GM10248 (cell line): ENCODE results near the gene NEUROD6.

Experiments
- CTCF ChIA-PET: fragments of 300-600 bp; sonication (Branson Sonifier 250); formaldehyde crosslinking; extraction: SDS; loops from one replicate; lab custom pipeline; 2021; ENCODE audit warnings: antibody characterized with exemption; lab: Yijun Ruan, JAX
- POLR2A ChIA-PET: fragments of 350-650 bp; sonication (Branson Sonifier 250); formaldehyde crosslinking; extraction: SDS; loops from one replicate; lab custom pipeline; 2020; ENCODE audit warnings: antibody characterized with exemption; lab: Yijun Ruan, JAX
- DNase-seq: peaks from one replicate; pipeline ENCODE4 v3.0.0; 2012; ENCODE audit errors: extremely low spot score
- TF ChIP-seq, protein P1 (sequence below): IDR thresholded peaks from 2 replicates; pipeline ENCODE4 v1.5.1; 2012; ENCODE audit warnings: mild to moderate bottlenecking, low read depth; ENCODE audit errors: extremely low read depth, missing control alignments, control extremely low read depth

Gene NEUROD6

DNA sequence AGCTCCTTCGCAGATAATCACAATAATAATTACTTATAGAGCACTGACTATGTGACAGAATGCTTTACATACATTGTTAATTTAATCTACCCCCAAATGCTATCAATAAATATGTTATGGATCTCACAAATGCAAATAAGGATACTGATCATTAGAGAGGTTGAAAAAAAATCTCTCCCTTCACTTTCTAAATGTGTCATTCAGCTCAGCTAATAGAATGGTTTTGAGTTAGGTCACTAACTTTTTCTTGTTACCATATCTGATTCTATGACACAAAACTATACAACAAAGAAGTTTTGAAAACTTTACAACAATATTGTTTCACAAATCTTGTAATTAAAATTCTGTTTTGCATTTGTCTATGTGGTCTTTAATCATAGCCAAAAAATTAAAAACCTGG lies 17.4 kb downstream of the NEUROD6 start:
- POLR2A ChIA-PET, result no interaction called here
- TF ChIP-seq, protein P1, sequence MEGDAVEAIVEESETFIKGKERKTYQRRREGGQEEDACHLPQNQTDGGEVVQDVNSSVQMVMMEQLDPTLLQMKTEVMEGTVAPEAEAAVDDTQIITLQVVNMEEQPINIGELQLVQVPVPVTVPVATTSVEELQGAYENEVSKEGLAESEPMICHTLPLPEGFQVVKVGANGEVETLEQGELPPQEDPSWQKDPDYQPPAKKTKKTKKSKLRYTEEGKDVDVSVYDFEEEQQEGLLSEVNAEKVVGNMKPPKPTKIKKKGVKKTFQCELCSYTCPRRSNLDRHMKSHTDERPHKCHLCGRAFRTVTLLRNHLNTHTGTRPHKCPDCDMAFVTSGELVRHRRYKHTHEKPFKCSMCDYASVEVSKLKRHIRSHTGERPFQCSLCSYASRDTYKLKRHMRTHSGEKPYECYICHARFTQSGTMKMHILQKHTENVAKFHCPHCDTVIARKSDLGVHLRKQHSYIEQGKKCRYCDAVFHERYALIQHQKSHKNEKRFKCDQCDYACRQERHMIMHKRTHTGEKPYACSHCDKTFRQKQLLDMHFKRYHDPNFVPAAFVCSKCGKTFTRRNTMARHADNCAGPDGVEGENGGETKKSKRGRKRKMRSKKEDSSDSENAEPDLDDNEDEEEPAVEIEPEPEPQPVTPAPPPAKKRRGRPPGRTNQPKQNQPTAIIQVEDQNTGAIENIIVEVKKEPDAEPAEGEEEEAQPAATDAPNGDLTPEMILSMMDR, result no peak
- CTCF ChIA-PET, result interaction anchor here (1.4 kb wide), 1 partner anchor 121 kb away, joined by 3 read pairs; no protein-coding TSS in a partner anchor
- no peak for DNase-seq

DNA sequence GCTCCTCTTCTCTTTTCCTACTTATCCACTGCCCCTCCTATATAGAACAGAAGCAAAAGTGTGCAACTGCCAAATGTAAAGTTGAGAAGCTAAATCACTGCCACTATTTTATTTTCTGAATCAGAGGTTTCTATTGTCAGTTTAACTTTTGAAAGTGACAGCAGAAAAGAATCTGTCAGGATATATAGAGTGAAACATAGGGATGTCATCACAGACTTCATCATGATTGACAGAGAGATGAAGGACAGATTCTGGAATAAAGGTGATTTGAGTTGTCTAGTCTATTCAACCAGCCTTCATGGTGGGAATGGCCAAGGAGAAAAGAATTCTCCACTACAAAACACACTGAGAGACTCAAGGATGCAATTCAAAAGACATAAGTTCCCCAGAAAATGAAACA lies 19.9 kb downstream of the NEUROD6 start:
- POLR2A ChIA-PET, result no interaction called here
- CTCF ChIA-PET, result no interaction called here
- TF ChIP-seq, protein P1, result no peak
- DNase-seq, result no peak

DNA sequence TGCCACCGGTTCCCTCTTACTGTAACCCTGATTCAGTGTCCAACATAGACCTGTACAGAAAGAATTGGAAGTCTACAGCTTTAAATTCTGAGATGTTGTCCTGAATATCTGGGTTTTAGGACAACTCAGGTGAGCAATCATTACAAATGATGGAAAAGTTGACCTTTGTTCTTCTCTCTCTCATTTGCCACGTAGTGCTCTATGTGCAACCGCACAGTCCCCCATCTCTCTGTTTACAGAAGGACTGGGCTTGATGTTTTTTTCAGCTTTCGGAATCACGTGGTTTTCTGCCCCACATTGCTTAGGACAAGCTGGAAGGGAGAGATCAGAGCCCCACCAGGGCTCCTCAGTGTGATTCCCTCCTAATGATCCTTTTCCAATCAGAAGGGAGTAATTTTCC lies 22.2 kb downstream of the NEUROD6 start:
- no peak for DNase-seq
- TF ChIP-seq, protein P1, result no peak
- ChIA-PET CTCF (no interaction called here), POLR2A (no interaction called here)

DNA sequence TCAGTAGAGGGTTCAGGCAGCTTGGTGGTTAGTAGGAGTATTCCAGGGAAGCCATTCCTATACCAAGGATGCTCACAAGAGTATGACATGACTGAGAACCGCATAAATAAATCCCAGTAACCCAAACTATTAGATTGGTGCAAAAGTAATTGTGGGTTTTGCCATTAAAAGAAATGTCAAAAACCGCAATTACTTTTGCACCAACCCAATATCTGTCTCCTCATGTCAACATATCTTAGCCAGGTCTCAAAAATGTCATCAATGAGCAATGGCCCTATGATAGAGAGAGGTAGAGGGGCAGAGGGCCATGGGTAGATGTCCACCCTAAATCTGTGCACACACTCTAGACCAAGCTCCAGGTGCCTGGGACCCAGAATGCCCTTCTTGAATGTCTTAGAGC lies 23.6 kb downstream of the NEUROD6 start:
- ChIA-PET CTCF (no interaction called here), POLR2A (no interaction called here)
- no peak for DNase-seq
- TF ChIP-seq, protein P1, result no peak

DNA sequence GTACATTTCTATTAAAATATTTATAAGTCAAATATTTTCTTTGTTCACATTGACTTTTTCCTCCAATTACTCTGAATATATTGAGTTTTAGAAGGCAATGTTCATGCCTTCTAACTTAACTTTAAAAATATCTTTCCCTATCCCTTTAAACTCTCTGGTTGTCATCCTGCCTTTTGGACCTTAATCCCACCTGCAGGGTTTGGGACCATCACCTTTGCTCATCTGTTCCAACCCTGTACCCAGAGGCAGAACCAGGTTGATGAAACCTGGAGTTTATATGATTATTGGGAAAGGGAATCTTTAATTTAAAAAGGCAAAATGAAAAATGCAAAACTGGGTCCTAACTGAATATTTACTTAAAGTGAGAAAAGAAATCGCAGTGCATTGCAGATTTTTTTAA lies 24.8 kb downstream of the NEUROD6 start:
- ChIA-PET POLR2A (no interaction called here), CTCF (no interaction called here)
- DNase-seq, result no peak
- TF ChIP-seq, protein P1, result no peak

DNA sequence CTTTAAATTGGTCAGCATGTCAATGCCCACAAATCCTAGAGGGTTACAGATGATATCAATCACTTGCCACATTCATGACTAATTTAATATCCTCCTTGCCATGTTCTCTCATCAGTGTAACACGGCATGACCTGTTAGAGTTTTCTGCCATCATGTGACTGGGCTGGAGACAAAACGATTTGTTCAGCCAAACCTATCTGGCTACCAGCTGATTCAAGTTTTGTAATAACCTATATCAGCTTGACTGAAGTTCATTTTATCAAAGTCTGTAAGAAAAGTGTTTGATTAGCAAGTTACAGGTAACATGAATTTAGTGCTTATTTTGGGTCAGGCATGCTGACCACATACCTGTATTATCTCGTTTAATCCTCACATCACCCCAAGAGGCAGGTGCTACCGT lies 25.7 kb downstream of the NEUROD6 start:
- POLR2A ChIA-PET, result no interaction called here
- CTCF ChIA-PET, result no interaction called here
- no peak for DNase-seq
- TF ChIP-seq, protein P1, result no peak

DNA sequence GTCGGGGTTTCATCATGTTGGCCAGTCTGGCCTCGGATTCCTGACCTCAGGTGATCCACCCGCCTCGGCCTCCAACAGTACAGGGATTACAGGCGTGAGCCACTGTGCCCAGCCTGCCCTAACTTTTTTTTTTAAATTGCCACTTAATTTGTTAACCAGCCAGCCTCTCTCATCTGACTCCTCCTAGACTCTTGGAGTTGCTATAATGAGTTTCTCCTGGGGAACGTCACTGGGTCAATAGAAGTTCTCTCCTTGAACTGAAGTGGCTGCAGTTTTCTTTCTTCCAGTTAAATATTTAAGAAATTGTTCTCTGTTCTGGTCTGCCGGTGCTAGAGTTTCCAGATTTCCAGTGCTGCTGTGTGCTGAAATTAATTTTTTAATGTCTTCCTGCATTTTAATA lies 27.6 kb downstream of the NEUROD6 start:
- POLR2A ChIA-PET, result no interaction called here
- no peak for DNase-seq
- CTCF ChIA-PET, result interaction anchor here (1.3 kb wide), 1 partner anchor 14 kb away, joined by 3 read pairs; no protein-coding TSS in a partner anchor
- TF ChIP-seq, protein P1, result no peak
